ENCODE measurements around the gene ANO2.

Gene ANO2

DNA sequence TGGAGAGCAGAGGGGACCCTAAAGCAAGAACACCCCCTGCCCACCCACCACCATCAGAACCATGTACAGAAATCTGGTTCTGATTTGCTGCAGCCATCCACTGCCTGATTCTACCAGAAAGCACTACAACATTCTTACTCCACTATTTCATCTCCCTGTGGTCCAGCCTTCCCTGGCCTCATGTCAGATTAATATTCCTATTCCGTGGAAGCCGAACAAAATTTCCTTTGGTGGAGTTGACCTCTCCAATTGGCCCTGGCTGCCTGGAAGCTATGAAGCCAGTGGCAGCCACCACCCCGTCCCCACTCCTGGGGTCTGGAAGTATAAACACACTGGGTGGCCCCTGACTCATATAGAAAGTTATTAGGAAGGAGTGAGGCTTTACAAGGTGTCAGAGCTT lies 60.2 kb downstream of the ANO2 start:
- TF ChIP-seq POLR2AphosphoS5 (IDR thresholded peaks at IDR 0.05; ENCODE audit: low read depth, low read length) (no peak), FOXP2 (optimal IDR thresholded peaks at IDR 0.05; ENCODE audit: borderline replicate concordance, extremely low read depth, extremely low read length, insufficient read depth) (no peak), TAF1 (IDR thresholded peaks at IDR 0.05; ENCODE audit: borderline replicate concordance, insufficient read depth, low read length) (no peak), SIN3A (IDR thresholded peaks at IDR 0.05; ENCODE audit: borderline replicate concordance, insufficient read depth, low read length) (no peak)
- TF ChIP-seq, protein P1, sequence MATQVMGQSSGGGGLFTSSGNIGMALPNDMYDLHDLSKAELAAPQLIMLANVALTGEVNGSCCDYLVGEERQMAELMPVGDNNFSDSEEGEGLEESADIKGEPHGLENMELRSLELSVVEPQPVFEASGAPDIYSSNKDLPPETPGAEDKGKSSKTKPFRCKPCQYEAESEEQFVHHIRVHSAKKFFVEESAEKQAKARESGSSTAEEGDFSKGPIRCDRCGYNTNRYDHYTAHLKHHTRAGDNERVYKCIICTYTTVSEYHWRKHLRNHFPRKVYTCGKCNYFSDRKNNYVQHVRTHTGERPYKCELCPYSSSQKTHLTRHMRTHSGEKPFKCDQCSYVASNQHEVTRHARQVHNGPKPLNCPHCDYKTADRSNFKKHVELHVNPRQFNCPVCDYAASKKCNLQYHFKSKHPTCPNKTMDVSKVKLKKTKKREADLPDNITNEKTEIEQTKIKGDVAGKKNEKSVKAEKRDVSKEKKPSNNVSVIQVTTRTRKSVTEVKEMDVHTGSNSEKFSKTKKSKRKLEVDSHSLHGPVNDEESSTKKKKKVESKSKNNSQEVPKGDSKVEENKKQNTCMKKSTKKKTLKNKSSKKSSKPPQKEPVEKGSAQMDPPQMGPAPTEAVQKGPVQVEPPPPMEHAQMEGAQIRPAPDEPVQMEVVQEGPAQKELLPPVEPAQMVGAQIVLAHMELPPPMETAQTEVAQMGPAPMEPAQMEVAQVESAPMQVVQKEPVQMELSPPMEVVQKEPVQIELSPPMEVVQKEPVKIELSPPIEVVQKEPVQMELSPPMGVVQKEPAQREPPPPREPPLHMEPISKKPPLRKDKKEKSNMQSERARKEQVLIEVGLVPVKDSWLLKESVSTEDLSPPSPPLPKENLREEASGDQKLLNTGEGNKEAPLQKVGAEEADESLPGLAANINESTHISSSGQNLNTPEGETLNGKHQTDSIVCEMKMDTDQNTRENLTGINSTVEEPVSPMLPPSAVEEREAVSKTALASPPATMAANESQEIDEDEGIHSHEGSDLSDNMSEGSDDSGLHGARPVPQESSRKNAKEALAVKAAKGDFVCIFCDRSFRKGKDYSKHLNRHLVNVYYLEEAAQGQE (IDR thresholded peaks at IDR 0.05; ENCODE audit: insufficient read depth in 1 of 2, low read depth in 2 of 2, low read length in 2 of 2), result no peak

DNA sequence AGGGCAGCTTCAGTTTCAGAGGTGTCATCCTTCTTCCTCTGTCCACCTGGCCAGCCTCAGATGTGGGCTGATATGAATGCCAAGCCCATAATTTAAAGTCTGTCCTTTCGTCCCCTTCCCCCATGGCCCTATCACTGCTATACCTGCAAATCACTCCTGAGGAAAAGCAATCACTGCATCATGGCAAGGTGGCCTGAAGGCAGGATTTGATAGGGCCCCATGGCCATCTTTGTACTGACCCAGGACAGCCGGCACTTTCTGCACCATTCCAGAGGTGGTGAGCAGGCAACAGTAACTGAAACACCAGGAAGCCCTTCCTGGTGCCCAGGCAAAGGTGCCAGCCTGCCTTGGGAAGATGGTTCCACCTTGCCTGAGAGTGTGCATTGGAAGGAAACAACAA lies 60.8 kb downstream of the ANO2 start:
- TF ChIP-seq FOXP2 (optimal IDR thresholded peaks at IDR 0.05; ENCODE audit: borderline replicate concordance, extremely low read depth, extremely low read length, insufficient read depth) (no peak), POLR2AphosphoS5 (IDR thresholded peaks at IDR 0.05; ENCODE audit: low read depth, low read length) (no peak), TAF1 (IDR thresholded peaks at IDR 0.05; ENCODE audit: borderline replicate concordance, insufficient read depth, low read length) (no peak), SIN3A (IDR thresholded peaks at IDR 0.05; ENCODE audit: borderline replicate concordance, insufficient read depth, low read length) (no peak)
- TF ChIP-seq, protein P1 (IDR thresholded peaks at IDR 0.05; ENCODE audit: insufficient read depth in 1 of 2, low read depth in 2 of 2, low read length in 2 of 2), result no peak

DNA sequence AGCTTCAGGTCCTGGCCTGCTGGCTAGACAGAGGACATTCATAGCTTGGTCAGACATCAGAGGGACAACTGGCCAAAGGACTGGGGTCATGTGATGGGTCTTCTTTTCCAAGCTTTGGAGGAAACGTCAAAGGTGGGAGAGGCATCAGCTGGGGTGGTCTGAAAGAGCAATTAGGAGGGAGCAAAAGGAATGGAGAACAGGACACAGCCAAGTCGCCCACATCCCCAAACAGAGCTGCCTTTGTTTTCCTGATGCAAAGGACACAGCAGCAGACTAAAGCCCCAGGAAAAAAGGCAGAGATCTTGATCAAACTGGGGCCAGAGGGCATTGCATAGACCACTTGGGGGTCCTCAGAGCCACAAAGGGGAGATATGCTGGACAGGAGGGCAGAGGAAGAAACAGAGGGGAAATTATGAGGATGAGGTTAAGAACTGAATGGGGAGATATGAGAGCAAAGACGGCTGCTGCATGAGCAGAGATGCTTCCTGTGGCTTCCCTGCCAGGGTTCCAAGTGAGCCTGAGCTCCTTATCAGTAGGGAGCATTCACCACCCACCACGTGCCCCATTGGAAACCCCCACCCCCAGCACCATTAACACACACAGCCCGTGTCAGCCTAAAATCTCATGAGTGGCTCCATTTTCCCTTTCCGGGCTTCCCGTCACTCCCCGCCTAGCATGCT lies 62.4 kb downstream of the ANO2 start:
- no peak for TF ChIP-seq SIN3A (IDR thresholded peaks at IDR 0.05; ENCODE audit: borderline replicate concordance, insufficient read depth, low read length)
- no peak for TF ChIP-seq FOXP2 (optimal IDR thresholded peaks at IDR 0.05; ENCODE audit: borderline replicate concordance, extremely low read depth, extremely low read length, insufficient read depth)
- TF ChIP-seq, protein P1 (IDR thresholded peaks at IDR 0.05; ENCODE audit: insufficient read depth in 1 of 2, low read depth in 2 of 2, low read length in 2 of 2), result no peak

DNA sequence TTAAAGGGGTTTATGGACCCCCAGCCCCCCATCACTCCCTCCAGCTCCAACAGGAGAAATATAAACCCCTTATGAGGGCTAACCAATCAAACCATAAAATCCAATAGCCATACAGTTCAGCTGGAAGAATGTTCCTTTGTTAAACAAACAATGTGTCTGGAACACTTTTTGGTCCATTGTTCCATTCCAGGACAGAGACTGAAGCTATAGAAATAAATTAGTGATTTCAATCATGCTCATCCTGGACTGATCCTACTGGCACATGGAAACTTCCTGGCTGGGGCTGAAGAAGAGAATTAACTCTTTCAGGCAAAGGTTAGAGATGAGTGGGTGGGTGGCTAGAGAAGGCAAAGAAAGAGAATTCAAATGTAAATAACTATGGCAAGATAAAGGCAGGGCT lies 63.4 kb downstream of the ANO2 start:
- TF ChIP-seq POLR2AphosphoS5 (IDR thresholded peaks at IDR 0.05; ENCODE audit: low read depth, low read length) (no peak), TAF1 (IDR thresholded peaks at IDR 0.05; ENCODE audit: borderline replicate concordance, insufficient read depth, low read length) (no peak), SIN3A (IDR thresholded peaks at IDR 0.05; ENCODE audit: borderline replicate concordance, insufficient read depth, low read length) (no peak), FOXP2 (optimal IDR thresholded peaks at IDR 0.05; ENCODE audit: borderline replicate concordance, extremely low read depth, extremely low read length, insufficient read depth) (no peak)
- TF ChIP-seq, protein P1 (IDR thresholded peaks at IDR 0.05; ENCODE audit: insufficient read depth in 1 of 2, low read depth in 2 of 2, low read length in 2 of 2), result no peak
